Activated T-cell treated with anti-CD3 and anti-CD28 coated beads, Interleukin-2, amount 50 U/mL, for 4 hours (primary cell): ENCODE results near the gene PJVK. TPM values are rescaled to one million over a fixed set of nuclear protein-coding genes. Genes with fewer than 3 reads are reported as not detected.
"Not testable (repeated sequence)": the region's sequence is repeated elsewhere in the genome, so short reads cannot be mapped to it uniquely, and the experiment has no call there.

Source experiments
- ATAC-seq, 2 donors: fragments of 200-7000 bp; cut with Tn5 transposase; one replicate each; pipeline ENCODE4 v1.10.0; 2021
- DNase-seq: peaks from one replicate; pipeline ENCODE4 v3.0.0-alpha.2; 2020
- H3K27me3 Mint-ChIP-seq: one replicate; pipeline ENCODE4 v1.8.0; 2021; ENCODE audit warnings: low read depth, mixed read lengths
- H3K36me3 Mint-ChIP-seq: one replicate; pipeline ENCODE4 v1.8.0; 2022; ENCODE audit warnings: mixed read lengths; ENCODE audit not compliant: insufficient read depth
- H3K4me1 Mint-ChIP-seq: one replicate; pipeline ENCODE4 v1.8.0; 2021; ENCODE audit warnings: low read depth, mixed read lengths
- H3K4me3 Mint-ChIP-seq: one replicate; pipeline ENCODE4 v1.8.0; 2021; ENCODE audit warnings: mild to moderate bottlenecking, moderate library complexity, mixed read lengths
- H3K9me3 Mint-ChIP-seq: one replicate; pipeline ENCODE4 v1.8.0; 2021; ENCODE audit warnings: mixed read lengths
- total RNA-seq, 3 donors: library from RNA; stranded (reverse); gene quantifications; one replicate each; pipeline ENCODE4 v1.2.1, GENCODE V29; 2021

Gene PJVK, protein sequence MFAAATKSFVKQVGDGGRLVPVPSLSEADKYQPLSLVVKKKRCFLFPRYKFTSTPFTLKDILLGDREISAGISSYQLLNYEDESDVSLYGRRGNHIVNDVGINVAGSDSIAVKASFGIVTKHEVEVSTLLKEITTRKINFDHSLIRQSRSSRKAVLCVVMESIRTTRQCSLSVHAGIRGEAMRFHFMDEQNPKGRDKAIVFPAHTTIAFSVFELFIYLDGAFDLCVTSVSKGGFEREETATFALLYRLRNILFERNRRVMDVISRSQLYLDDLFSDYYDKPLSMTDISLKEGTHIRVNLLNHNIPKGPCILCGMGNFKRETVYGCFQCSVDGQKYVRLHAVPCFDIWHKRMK
- total RNA-seq: 1 to 10 TPM; 1.4 to 2.1 (median 2.0) TPM

DNA sequence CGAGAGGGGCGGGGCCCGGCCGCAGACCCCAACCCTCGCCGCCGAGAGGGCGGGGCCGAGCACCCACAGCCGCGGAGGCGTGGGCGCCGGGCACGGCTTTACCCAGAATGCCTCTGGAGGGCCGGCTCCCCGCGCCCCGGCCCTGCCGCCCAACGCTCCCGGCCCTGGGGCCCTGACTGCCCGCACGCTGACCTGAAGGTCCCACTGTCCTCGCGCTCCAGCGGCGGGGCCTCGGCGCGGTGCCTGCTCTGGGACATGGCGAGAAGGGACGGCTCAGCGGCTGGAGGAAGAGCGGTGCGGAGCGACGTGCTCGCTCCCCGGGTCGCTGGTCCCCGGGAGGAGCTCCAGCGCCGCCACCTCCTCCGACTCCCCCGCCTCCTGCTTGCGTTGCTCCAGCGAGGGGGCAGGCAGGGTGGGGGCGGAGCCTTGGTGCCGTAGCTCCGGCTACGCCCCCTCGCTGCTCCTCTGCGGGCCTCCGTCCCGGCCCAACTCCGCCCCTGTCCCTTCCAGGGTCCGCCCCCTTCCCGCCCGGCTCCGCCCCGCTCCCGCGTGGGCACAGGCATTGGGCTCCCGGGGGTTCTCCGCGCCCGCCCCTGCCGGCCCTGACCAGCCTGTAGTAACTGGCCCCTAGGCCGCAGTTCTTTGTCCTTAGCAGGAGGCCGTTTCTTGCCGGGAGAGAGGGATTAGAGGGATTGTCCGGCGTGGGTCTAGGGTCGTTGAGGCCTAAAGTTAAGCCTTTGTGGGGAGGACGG is at the start of gene PJVK, which contains the start of gene PRKRA:
PJVK (plus strand) TSS at position 605 of the 752 bp plus-strand sequence. CDS start 2,032 bp downstream, outside the sequence.
PRKRA (minus strand) TSS at position 402 of the 752 bp plus-strand sequence; CDS start at position 257, 145 bp downstream.
- Mint-ChIP-seq H3K9me3 (no peaks in the 10 kb centered on the region), H3K4me3 (peak within 1 kb of the TSS; percentile 89), H3K36me3 (peaks cover 12% of the 10 kb centered on the region), H3K27me3 (no peaks in the 10 kb centered on the region), H3K4me1 (peaks cover 30% of the 10 kb centered on the region)
- DNase-seq: peak; percentile 96
- peak; percentile 89 to 91 for ATAC-seq

DNA sequence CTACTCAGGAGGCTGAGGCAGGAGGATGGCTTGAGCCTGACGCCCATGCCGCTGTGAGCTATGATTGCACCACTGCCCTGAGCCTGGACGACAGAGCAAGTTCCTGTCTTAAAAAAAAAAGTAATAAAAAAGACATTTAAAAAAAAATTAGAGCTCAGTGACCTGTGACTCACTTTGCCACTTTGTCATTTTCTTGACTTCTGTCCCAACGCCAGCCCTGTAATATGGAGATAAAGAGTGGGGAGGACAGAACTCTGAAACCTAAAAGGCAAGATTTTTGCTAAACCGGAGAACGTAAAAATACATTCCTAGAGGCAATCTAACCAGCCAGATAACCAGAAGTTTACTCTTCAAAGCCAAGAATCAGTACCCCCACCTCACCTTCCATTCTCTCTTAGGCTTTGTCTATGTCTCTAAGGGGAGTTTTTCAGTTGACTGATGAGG is 49.2 kb upstream of the PJVK start:
- H3K27me3 Mint-ChIP-seq: no peaks in the 10 kb centered on the region
- DNase-seq: no peak
- H3K9me3 Mint-ChIP-seq: no peaks in the 10 kb centered on the region
- no peak for ATAC-seq
- H3K4me3 Mint-ChIP-seq: no peak overlapping the region
- no peaks in the 10 kb centered on the region for H3K36me3 Mint-ChIP-seq
- H3K4me1 Mint-ChIP-seq: peaks cover 6% of the 10 kb centered on the region

DNA sequence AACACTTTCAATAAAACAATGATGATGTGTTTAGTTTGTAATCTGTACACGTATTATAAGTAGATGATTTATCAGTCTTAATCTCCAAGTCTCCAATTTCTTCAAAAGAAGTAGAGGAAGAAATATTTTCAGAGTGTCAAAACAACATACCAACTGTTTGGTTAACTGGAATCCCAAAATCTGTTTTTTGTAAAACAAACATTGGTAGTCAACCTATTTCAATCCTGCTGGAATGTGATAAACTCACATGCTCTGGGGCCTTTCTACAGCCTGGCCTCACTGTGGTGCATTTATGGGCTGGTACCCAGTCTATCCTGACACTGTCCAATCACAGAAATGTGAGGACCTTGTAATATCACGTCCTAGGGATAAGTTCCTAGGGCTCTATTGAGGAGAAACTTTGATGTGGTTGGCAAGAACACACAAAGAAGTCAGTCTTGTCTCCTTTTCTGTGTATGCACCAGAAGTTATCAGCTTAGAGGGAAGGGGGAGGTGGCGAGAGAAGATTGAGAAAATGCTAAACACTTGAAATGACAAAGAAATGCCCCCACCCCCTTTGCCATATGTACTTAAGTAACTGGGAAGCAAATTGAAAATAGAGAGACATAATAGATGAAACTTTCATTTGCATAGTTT is 47.4 kb upstream of the PJVK start:
- DNase-seq: no peak
- Mint-ChIP-seq H3K9me3 (no peaks in the 10 kb centered on the region), H3K4me1 (peaks cover 6% of the 10 kb centered on the region), H3K27me3 (no peaks in the 10 kb centered on the region), H3K4me3 (no peak overlapping the region), H3K36me3 (no peaks in the 10 kb centered on the region)
- no peak for ATAC-seq

DNA sequence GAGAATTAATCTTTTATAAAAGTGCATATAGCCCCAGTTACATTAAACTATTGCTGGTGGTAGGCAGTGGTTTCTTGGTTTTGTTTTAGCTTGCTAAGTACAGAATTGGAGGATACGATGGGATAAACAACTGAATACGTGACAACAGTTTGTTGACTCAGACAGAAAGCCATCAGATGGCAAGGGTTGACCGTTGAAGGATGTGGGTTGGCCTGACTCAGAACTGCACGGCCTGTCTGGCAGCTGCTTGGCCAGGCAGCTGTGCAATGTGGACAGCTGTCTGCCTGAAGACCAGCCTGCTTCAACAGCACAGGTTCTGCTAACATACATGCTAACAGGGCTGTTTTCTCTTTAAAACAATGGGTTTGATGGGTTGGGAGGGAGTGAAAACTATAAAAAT is 46.8 kb upstream of the PJVK start:
- H3K36me3 Mint-ChIP-seq: no peaks in the 10 kb centered on the region
- H3K9me3 Mint-ChIP-seq: no peaks in the 10 kb centered on the region
- ATAC-seq (peak in 1 of 2 donors; percentile 38), DNase-seq (no peak)
- H3K4me1 Mint-ChIP-seq: peaks cover 6% of the 10 kb centered on the region
- H3K27me3 Mint-ChIP-seq: no peaks in the 10 kb centered on the region
- H3K4me3 Mint-ChIP-seq: no peak overlapping the region

DNA sequence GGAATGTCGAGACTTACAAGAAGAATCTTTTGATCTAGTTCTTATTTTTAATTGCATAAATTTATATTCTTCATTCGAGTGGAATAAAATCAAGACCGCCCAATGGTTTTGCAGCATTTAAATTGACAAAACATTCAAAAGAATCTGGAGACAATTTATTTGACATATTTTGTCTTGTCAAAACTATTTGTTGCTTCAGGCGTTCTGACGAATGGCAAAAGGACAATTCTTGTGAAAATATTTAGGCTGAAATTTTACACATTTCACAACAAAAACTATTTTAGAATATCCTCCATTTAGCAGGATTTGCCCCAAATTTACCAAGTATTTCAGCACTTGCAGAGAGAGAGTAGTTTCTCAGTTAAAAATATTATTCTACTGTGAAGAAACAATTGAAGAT is 41.9 kb upstream of the PJVK start:
- ATAC-seq (no peak), DNase-seq (no peak)
- Mint-ChIP-seq H3K4me3 (no peak overlapping the region), H3K4me1 (peaks cover 14% of the 10 kb centered on the region), H3K9me3 (no peaks in the 10 kb centered on the region), H3K36me3 (no peaks in the 10 kb centered on the region), H3K27me3 (peaks cover 2% of the 10 kb centered on the region)

DNA sequence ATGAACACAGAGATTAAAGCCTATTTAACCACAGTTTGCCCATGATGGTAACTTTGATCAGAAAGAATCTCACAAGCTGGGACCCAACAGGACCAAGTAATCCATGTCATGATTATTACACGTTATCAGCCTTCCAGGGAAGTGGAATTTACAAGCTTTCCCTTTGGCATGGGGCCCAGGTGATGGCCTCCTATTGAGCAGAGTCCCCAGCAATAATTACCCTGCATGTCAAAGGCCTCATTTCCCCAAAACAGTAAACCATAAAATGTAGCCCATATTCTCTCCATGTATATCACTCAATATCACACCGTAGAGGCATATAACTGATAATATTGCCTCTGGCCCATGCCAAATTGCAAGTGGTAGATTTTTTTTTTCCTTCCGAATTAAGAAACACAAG is 39.1 kb upstream of the PJVK start:
- Mint-ChIP-seq H3K4me3 (no peak overlapping the region), H3K27me3 (peaks cover 2% of the 10 kb centered on the region), H3K4me1 (peaks cover 21% of the 10 kb centered on the region), H3K9me3 (no peaks in the 10 kb centered on the region), H3K36me3 (no peaks in the 10 kb centered on the region)
- DNase-seq: no peak
- ATAC-seq: no peak

DNA sequence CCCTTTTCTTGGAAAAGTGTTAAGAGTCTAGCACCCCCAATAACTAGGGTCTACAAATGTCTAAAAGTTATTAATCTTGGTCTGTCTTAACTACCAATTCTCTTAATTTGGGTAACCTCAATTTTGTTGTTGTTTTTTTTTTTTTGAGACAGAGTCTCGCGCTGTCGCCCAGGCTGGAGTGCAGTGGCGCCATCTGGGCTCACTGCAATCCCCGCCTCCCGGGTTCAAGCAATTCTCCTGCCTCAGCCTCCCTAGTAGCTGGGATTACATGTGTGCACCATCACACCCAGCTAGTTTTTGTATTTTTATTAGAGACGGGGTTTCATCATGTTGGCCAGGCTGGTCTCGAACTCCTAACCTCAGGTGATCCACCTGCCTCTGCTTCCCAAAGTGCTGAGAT is 38.7 kb upstream of the PJVK start:
- H3K4me3 Mint-ChIP-seq, H3K36me3 Mint-ChIP-seq, ATAC-seq, H3K27me3 Mint-ChIP-seq, DNase-seq, H3K9me3 Mint-ChIP-seq: not testable (repeated sequence)
- peaks cover 21% of the 10 kb centered on the region for H3K4me1 Mint-ChIP-seq

DNA sequence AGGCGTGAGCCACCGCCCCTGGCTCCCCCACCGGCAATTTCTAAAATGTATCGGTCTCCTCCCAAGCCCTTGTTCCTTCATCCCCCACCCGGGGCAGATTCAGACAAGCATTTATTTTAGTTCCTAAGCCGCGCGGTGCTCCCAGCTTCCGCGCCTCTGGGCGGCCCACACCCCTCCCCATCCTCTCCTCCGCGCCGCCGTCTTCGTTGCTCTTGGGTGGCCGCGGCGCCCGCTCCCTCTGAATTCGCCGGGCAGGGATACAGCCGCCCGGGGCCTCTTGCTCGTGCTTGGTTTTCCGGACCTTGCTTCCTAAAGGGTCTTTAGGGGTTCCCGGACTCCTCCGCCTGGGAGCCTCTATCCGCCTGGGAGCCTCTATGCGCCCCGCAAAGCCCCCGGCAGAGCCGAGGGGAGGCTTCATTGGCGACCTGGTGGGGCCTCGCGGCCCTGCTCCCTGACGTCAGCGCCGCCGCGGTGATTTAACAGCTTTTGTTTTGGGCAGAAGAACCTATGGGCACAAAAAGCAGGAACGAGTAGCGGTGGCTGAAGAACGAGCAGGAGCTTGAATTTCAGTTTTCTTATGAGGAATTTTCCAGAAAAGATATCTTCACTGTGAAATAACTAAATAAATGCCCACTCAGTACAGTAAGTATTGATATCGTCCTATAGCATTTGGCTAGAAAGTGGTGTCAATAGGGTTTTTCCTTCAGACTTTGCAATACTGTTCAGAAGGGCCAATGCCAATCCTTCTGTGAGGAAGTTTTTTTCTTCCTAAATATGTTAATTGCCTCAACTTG is 37.5 kb upstream of the PJVK start:
- Mint-ChIP-seq H3K4me1 (peaks cover 21% of the 10 kb centered on the region), H3K27me3 (peaks cover 2% of the 10 kb centered on the region), H3K36me3 (no peaks in the 10 kb centered on the region), H3K9me3 (no peaks in the 10 kb centered on the region), H3K4me3 (peak overlapping the region; percentile 93)
- DNase-seq: peak; percentile 67
- peak; percentile 86 to 89 for ATAC-seq

DNA sequence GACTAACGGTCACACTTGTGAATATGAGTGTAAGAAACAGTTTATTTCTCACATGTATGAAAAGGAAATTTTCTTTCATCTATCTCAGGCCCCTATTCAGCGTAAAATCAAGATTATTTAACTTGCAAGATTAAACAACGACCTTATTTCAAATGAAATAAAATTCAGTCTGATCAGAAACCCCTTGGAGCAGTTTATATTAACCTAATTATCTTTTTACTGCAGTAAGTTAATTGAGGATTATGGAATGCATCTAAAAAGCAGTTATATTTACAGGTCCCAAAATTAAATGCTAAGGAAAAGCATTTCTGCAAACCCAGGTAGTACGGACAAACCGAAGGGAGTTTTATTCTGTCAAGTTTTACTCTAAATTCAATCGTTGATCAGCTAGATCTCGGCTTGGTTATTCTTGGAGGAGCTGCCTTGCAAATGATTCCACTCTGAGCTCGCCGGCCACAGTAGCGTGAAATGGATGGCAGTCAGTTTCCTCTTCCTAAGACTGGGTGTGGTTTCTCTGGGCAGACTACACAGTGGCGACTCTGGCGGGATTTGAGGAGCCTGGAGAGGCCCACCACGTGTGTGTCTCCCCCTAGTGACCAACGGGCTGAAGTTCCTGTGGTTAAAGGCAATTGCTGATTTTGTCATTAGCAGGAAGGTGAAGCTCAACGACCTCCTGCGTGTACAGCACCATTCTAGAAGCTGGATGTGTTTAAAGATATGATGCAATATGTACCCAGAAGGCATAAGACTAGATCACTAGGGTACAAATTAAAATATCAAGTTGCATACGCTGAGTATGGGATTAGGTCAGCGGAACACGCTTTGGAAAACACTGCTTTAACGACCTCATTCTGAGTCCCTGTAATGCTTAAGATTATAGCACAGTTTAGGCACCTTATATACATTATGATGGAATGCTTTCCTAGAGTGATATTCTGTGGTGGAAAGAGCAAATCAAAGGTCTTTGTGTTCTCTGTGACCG is 36.6 kb upstream of the PJVK start:
- H3K27me3 Mint-ChIP-seq: peaks cover 2% of the 10 kb centered on the region
- H3K4me1 Mint-ChIP-seq: peaks cover 21% of the 10 kb centered on the region
- peaks cover 1% of the 10 kb centered on the region for H3K36me3 Mint-ChIP-seq
- ATAC-seq (peak; percentile 71 to 77), DNase-seq (peak; percentile 61)
- H3K4me3 Mint-ChIP-seq: peak overlapping the region; percentile 93
- no peaks in the 10 kb centered on the region for H3K9me3 Mint-ChIP-seq

DNA sequence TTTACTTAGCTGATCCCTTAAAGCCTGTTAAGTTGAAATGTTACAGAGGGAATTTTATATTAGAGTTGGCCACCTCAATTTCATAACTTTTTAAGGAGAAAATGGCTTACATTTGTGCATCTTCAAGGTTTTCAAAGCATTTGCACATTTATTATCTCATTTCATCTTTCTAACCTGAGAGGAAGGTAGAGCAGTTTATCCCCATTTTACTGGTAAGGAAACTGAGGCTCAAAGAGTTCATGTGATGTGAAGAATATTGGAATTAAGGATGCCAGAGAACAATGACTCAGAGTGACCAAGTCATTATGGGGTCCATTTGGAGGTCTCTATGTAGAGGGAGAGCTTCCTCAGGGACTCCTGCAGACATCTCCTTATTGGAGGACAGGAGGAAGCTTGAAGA is 35.2 kb upstream of the PJVK start:
- H3K4me1 Mint-ChIP-seq: peaks cover 21% of the 10 kb centered on the region
- ATAC-seq: no peak
- no peaks in the 10 kb centered on the region for H3K9me3 Mint-ChIP-seq

DNA sequence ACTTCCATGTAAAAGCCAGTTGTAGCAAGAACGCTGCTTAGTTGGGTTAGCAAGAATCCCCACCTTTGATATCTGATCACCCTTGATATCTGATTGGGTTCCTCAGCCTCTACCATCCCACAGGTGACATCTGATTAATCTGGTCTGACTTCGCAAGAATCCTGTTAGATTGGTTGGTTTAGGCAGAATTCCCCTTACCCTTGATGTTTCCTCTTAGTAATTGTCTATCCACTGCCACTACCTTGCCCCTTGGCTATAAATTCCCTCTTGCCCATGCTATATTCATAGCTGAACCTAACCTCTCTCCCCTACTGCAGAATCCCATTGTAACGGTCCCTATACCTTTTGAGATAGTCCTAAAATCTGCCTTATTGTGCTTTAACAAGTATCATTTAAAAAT is 33.3 kb upstream of the PJVK start:
- Mint-ChIP-seq H3K27me3 (no peaks in the 10 kb centered on the region), H3K9me3 (no peaks in the 10 kb centered on the region), H3K36me3 (peaks cover 2% of the 10 kb centered on the region), H3K4me3 (no peak overlapping the region), H3K4me1 (peaks cover 19% of the 10 kb centered on the region)
- no peak for DNase-seq
- no peak for ATAC-seq

More for the DNA sequence above, 35.2 kb upstream of the PJVK start:
- Mint-ChIP-seq H3K4me3 (no peak overlapping the region), H3K36me3 (peaks cover 2% of the 10 kb centered on the region), H3K27me3 (no peaks in the 10 kb centered on the region)
- DNase-seq: no peak

DNA sequence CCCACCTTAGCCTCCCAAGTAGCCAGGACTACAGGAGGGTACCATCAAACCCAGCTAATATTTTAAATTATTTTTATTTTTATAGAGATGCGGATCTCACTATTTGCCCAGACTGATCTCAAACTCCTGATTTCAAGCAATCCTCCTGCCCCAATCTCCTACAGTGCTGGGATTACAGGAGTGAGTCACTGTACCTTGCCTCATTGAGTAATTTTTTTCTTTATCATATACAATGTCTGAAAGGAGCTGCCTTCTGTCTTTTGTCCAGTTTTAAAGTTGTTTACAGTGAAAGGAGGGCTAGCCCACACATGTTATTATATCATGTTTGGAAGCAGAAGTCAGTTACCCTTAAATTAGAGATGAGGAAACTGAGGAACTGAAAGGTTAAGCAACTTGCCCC is 32.8 kb upstream of the PJVK start:
- peaks cover 2% of the 10 kb centered on the region for H3K36me3 Mint-ChIP-seq
- H3K27me3 Mint-ChIP-seq: no peaks in the 10 kb centered on the region
- DNase-seq: no peak
- no peak overlapping the region for H3K4me3 Mint-ChIP-seq
- no peaks in the 10 kb centered on the region for H3K9me3 Mint-ChIP-seq
- H3K4me1 Mint-ChIP-seq: peaks cover 14% of the 10 kb centered on the region
- ATAC-seq: no peak

DNA sequence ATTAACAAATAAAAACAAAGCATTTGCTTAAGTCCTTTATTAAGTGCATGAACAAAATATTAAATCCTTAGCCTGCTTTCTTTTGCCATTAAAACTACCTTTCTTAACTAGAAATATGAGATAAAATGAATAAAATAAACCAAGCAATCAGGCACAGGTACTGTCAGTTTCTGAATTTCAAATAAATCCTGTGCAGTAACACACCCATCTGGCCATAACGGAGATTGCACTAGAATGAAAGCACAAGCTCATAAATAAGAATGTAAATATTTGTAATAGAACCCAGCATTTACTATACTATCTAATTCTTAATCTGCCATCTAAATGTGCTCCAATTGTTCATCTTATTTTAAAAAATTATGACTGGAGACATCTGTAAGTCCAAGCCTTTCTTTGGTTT is 32.1 kb upstream of the PJVK start:
- peaks cover 9% of the 10 kb centered on the region for H3K4me1 Mint-ChIP-seq
- no peak for DNase-seq

More for the DNA sequence above, 32.1 kb upstream of the PJVK start:
- peaks cover 2% of the 10 kb centered on the region for H3K36me3 Mint-ChIP-seq
- no peak for ATAC-seq
- no peak overlapping the region for H3K4me3 Mint-ChIP-seq
- H3K9me3 Mint-ChIP-seq: peaks cover under 1% of the 10 kb centered on the region
- H3K27me3 Mint-ChIP-seq: no peaks in the 10 kb centered on the region
